ENCODE measurements around the gene ZNF276.
"Not testable (repeated sequence)": the region's sequence is repeated elsewhere in the genome, so short reads cannot be mapped to it uniquely, and the experiment has no call there.

Gene ZNF276

GRCh38 chr16:89782489-89782888, 61.2 kb downstream of the ZNF276 start:
- DNase-seq (ENCODE audit: low read depth in 2 of 2) = no peak

GRCh38 chr16:89783952-89784351, 62.6 kb downstream of the ZNF276 start:
- DNase-seq (ENCODE audit: low read depth in 2 of 2) = not testable (repeated sequence)

- no peak for DNase-seq (ENCODE audit: low read depth in 2 of 2)
Observed at GRCh38 chr16:89784406-89784805, 63.1 kb downstream of the ZNF276 start.

DNA sequence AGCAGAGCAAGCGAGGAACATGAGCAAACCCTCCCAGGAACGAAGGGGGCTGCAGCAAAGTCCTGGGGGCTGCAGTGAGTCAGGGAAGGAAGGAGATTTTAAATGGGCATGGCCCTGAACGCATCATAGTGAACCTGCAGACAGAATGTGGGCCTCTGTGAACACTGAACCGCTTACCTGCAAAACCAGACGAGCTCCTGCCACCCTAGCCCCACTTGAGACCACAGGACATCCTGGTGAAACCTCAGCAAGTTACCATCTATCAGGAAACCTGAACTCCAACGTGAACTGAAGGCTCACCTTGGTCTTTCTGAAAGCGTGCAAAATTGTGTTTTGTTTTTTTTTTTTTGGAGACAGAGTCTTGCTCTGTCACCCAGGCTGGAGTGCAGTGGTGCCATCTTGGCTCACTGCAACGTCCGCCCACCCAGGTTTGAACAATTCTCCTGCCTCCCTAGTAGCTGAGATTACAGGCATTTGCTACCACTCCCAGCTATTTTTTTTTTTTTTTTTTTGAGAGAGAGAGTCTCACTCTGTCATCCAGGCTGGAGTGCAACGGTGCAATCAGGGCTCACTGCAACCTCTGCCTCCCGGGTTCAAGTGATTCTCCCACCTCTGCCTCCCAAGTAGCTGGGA, 64.3 kb downstream of the ZNF276 start:
- DNase-seq (ENCODE audit: low read depth in 2 of 2) = no peak

GRCh38 chr16:89786474-89787364, 65.4 kb downstream of the ZNF276 start:
- no peak for DNase-seq (ENCODE audit: low read depth in 2 of 2)

DNA sequence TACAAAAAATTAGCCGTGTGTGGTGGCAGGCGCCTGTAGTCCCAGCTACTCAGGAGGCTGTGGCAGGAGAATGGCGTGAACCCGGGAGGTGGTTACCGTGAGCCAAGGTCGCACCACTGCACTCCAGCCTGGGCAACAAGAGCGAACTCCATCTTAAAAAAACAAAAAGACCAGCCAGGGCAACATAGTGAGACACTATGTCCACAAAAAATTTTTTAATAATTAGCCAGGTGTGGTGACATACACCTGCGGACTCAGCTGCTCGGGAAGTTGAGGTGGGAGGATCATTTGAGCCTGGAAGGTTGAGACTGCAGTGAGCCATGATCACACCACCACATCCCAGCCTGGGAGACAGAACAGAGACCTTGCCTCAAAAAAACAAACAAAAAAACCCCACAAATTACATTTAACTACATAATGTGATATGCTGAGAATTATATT, 66.0 kb downstream of the ZNF276 start:
- no peak for DNase-seq (ENCODE audit: low read depth in 2 of 2)

Measured in stimulated activated CD8-positive, alpha-beta memory T cell treated with anti-CD3 and anti-CD28 coated beads, Interleukin-2, amount 100 ng/mL, for 48 hours (primary cell).